GM23338 (cell line): ENCODE results near the gene AKAP17A.
"Not testable (repeated sequence)": the region's sequence is repeated elsewhere in the genome, so short reads cannot be mapped to it uniquely, and the experiment has no call there.

Source experiments
- CTCF ChIP-seq, 2 experiments: fragments of 200-600 bp in 1 of 2; sonication (generic) in 1 of 2; conservative IDR thresholded peaks; 2 replicates each; pipeline versions ENCODE4 v1.5.1 to v1.6.1; 2016 to 2017; ENCODE audit warnings: antibody characterized with exemption in 2 of 2, low read depth in 2 of 2, mild to moderate bottlenecking in 2 of 2, moderate library complexity in 1 of 2
- EZH2 ChIP-seq: fragments of 200-600 bp; sonication (generic); IDR thresholded peaks from one replicate; pipeline ENCODE4 v1.8.0; 2017; ENCODE audit warnings: antibody characterized with exemption, mild to moderate bottlenecking, low read depth; ENCODE audit not compliant: unreplicated experiment
- REST ChIP-seq: IDR thresholded peaks from one replicate; pipeline ENCODE4 v1.6.1; 2018; ENCODE audit warnings: antibody characterized with exemption; ENCODE audit not compliant: unreplicated experiment
- ZNF114 ChIP-seq: fragments of 250-450 bp; sonication (Bioruptor Pico); IDR thresholded peaks from 2 replicates; pipeline ENCODE4 v1.5.0; 2020; ENCODE audit warnings: mild to moderate bottlenecking, moderate library complexity

- TF ChIP-seq EZH2; CTCF (conservative IDR thresholded peaks at IDR 0.05; ENCODE audit: low read depth in 2 of 2); REST; ZNF114 (CRISPR knock-in tag): not testable (repeated sequence)
Measured at GRCh38 chrX:1624158-1624860, 32.9 kb downstream of the AKAP17A start.
